Muscle layer of colon (tissue), 2 donors: Measurements from ENCODE around the gene TENM4.

Source experiments
- H3K27ac ChIP-seq: one replicate; pipeline ENCODE4 v1.7.0; 2013; ENCODE audit warnings: low read depth, mild to moderate bottlenecking, low read length, moderate library complexity
- H3K27me3 ChIP-seq, 2 donors: one replicate each; pipeline ENCODE4 v1.7.0; 2013; ENCODE audit warnings: low read length in 2 of 2, mild to moderate bottlenecking in 2 of 2; ENCODE audit not compliant: insufficient read depth in 2 of 2, control insufficient read depth in 1 of 2
- H3K36me3 ChIP-seq: one replicate; pipeline ENCODE4 v1.7.0; 2013; ENCODE audit warnings: mild to moderate bottlenecking, low read length; ENCODE audit not compliant: insufficient read depth
- H3K4me1 ChIP-seq: one replicate; pipeline ENCODE4 v1.7.0; 2013; ENCODE audit warnings: mild to moderate bottlenecking, low read length; ENCODE audit not compliant: insufficient read depth
- H3K4me3 ChIP-seq, 2 donors: one replicate each; pipeline ENCODE4 v1.7.0; 2013; ENCODE audit warnings: low read length in 2 of 2, low read depth in 1 of 2, mild to moderate bottlenecking in 1 of 2, moderate library complexity in 1 of 2
- H3K9ac ChIP-seq: one replicate; pipeline ENCODE4 v1.7.0; 2013; ENCODE audit warnings: low read length
- H3K9me3 ChIP-seq: one replicate; pipeline ENCODE4 v1.7.0; 2013; ENCODE audit warnings: mild to moderate bottlenecking, low read length
- donor health status: abdominal sarcoma.
- donor health status: Adenocarcinoma of cecum.

Gene TENM4

DNA sequence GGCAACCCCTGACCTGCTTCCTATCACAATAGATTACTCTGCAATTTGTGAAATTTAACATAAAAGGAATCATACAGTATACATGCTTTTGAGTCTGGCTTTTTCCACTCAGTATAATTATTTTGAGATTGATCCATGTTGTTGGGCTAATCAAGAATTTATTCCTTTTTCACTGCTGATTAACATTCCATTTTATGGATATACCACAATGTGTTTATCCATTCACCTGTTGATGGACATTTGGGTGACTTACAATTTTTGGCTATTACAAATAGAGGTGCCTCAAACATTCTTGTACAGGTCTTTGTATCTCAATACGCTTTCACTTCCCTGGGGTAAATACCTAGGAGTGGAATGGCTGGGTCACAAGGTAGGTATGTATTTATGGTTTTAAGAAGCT is 24.9 kb downstream of the TENM4 start:
- no peak overlapping the region for H3K9ac ChIP-seq
- H3K4me1 ChIP-seq, result peaks cover 19% of the 10 kb centered on the region

GRCh38 chr11:79415411-79415810 is 25.4 kb downstream of the TENM4 start:
- Histone ChIP-seq H3K36me3 (no peaks in the 10 kb centered on the region), H3K27me3 (no peaks in the 10 kb centered on the region), H3K27ac (no peak overlapping the region)

More for the DNA sequence above, 24.9 kb downstream of the TENM4 start:
- no peaks in the 10 kb centered on the region for H3K9me3 ChIP-seq
- no peaks in the 10 kb centered on the region for H3K36me3 ChIP-seq
- no peaks in the 10 kb centered on the region for H3K27me3 ChIP-seq
- H3K4me3 ChIP-seq, result no peak overlapping the region
- no peak overlapping the region for H3K27ac ChIP-seq

DNA sequence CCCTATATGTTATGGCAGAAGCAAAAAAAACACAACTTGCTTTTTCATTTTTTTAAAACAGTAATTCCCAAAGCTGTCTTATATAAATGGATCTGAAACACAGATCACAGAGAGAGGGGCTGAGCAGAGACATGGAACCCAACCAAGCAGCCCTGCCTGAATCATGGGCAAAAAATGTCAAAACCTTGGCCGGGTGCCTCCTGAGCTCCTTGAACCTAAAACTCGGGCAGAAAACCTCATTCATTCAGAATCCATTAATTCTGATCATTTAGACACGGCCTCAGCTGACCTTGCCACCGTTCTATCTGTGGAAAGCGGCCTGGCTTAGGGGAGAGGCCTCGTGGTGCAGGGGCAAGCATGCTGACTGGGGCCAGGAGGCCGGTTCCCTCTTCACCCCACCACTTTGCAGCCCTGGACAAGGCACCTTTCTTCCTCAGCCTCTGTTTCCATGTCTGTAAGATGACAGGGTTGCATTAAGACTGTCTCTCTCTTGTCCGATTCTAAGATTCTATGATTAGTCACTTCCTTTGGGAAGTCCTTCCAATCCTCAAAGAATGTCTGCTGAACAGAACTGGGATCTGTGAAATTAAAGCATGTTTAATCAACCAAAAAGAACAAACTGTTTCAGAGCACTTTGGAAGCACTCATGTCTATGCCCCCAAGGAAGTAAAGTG is 26.0 kb downstream of the TENM4 start:
- Histone ChIP-seq H3K4me1 (peaks cover 19% of the 10 kb centered on the region), H3K9ac (no peak overlapping the region), H3K4me3 (no peak overlapping the region)

More at GRCh38 chr11:79415411-79415810, 25.4 kb downstream of the TENM4 start:
- Histone ChIP-seq H3K9me3 (no peaks in the 10 kb centered on the region), H3K9ac (no peak overlapping the region), H3K4me1 (peaks cover 19% of the 10 kb centered on the region), H3K4me3 (no peak overlapping the region)

GRCh38 chr11:79414041-79414440 is 26.8 kb downstream of the TENM4 start:
- H3K9me3 ChIP-seq, result no peaks in the 10 kb centered on the region
- no peak overlapping the region for H3K27ac ChIP-seq
- peaks cover 19% of the 10 kb centered on the region for H3K4me1 ChIP-seq
- no peaks in the 10 kb centered on the region for H3K27me3 ChIP-seq
- no peaks in the 10 kb centered on the region for H3K36me3 ChIP-seq
- no peak overlapping the region for H3K4me3 ChIP-seq
- H3K9ac ChIP-seq, result no peak overlapping the region

More for the DNA sequence above, 26.0 kb downstream of the TENM4 start:
- H3K27me3 ChIP-seq, result no peaks in the 10 kb centered on the region
- no peak overlapping the region for H3K27ac ChIP-seq
- no peaks in the 10 kb centered on the region for H3K36me3 ChIP-seq
- H3K9me3 ChIP-seq, result no peaks in the 10 kb centered on the region

DNA sequence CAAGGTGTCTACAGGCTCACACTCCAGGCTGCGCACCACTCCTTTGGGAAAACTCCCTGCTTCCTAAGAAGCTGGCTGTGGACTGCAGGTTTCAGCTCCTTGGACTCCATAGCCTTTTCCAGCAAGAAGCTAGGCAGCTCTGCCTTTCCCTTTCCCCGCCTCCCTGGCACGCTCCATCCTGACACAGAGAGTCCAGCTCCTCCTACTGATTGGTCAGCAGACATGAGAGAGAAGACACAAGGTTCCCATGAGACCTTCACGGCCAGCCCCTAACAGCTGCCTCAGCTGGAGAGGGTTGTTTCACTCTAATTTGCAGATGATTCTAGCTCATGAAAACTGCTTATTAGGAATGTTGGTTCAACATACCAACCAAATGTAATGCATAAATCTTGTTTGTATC is 27.6 kb downstream of the TENM4 start:
- H3K9ac ChIP-seq, result no peak overlapping the region
- H3K36me3 ChIP-seq, result no peaks in the 10 kb centered on the region
- H3K27me3 ChIP-seq, result no peaks in the 10 kb centered on the region
- H3K4me3 ChIP-seq, result no peak overlapping the region
- peak overlapping the region; percentile 32 for H3K27ac ChIP-seq
- H3K4me1 ChIP-seq, result peaks cover 19% of the 10 kb centered on the region
- H3K9me3 ChIP-seq, result no peaks in the 10 kb centered on the region

GRCh38 chr11:79412761-79413160 is 28.1 kb downstream of the TENM4 start:
- Histone ChIP-seq H3K4me1 (peaks cover 19% of the 10 kb centered on the region), H3K9me3 (no peaks in the 10 kb centered on the region), H3K9ac (no peak overlapping the region), H3K27me3 (no peaks in the 10 kb centered on the region), H3K36me3 (no peaks in the 10 kb centered on the region), H3K27ac (no peak overlapping the region), H3K4me3 (no peak overlapping the region)

DNA sequence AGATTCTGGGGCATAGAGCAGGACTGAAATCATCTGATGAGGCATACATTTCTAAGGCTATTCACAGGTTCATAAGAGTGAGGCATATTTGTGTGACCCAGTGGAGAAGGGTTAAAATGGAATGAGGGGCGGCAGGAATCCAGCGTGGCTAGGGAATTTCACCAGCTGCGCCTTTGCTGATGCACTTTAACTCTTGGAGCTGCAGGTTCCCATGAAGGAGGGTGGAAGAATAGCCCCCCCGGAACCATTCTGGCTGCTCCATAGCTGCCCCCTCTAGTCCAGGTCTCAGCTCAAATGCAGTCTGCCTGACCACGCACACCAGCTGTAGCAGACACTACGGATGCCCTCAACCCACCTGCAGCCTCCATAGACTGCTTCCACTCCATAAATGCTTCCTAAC is 31.5 kb downstream of the TENM4 start:
- Histone ChIP-seq H3K27me3 (no peaks in the 10 kb centered on the region), H3K36me3 (no peaks in the 10 kb centered on the region), H3K4me1 (peaks cover 18% of the 10 kb centered on the region), H3K9me3 (no peaks in the 10 kb centered on the region), H3K9ac (no peak overlapping the region), H3K27ac (no peak overlapping the region), H3K4me3 (no peak overlapping the region)

DNA sequence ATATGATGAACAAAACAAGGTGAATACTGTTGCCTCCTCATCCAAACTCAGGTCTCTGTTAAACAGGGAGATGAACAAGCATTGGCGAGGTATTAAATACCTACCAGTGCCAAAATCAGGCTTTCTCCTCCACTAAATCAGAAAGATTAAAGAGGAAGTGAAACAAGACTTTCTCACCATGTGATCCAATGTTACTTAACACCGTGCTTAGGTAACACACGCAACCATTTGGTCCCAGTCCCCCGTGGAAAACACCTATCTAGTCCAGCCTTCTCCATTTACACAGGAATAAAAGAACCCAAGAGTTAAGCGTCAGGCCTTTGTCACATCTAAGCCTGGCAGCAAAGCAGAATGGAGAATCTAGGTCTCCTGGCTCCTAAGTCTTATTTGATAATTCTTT is 34.5 kb downstream of the TENM4 start:
- H3K4me1 ChIP-seq, result no peaks in the 10 kb centered on the region
- no peak overlapping the region for H3K27ac ChIP-seq
- H3K9me3 ChIP-seq, result no peaks in the 10 kb centered on the region
- no peak overlapping the region for H3K9ac ChIP-seq
- no peaks in the 10 kb centered on the region for H3K27me3 ChIP-seq
- H3K4me3 ChIP-seq, result no peak overlapping the region
- no peaks in the 10 kb centered on the region for H3K36me3 ChIP-seq

DNA sequence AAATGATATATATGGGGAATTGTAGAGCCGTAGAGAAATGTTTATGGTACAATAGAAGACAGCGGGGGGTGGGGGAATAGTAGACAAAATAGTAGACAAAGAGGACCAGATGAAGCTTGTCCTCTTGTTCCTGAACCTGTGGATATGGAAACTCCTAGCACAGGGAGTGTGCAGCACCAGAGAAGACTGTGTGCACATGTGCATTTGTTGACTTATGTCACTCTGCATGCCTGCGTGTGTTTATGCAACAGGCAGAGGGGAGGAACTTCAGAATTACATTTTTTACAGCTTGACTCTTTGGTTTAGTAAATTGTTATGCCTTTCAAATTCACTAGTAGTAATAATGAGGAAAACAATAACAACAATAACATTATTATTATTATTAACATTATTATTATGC is 36.0 kb downstream of the TENM4 start:
- Histone ChIP-seq H3K27me3 (no peaks in the 10 kb centered on the region), H3K4me1 (no peaks in the 10 kb centered on the region), H3K4me3 (no peak overlapping the region), H3K9me3 (no peaks in the 10 kb centered on the region), H3K36me3 (no peaks in the 10 kb centered on the region), H3K9ac (no peak overlapping the region), H3K27ac (no peak overlapping the region)

DNA sequence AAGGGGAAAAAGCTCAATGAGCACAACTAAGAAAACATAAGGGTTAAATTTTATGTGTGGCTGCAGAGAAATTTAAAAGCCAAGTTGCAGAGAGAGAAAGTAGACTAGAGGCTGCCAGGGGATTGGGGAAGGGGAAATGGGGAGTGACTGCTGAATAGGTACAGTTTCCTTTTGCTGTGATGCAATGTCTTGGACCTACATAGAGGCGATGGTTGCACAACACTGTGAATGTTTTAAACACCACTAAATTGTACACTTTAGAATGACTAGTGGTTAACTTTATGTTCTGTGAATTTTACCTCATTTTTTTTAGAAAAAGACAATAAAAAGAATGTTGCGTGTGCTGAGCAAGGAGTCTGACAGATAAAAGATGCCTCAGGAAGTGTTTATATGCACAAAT is 36.5 kb downstream of the TENM4 start:
- Histone ChIP-seq H3K4me3 (no peak overlapping the region), H3K4me1 (no peaks in the 10 kb centered on the region), H3K9ac (no peak overlapping the region), H3K36me3 (no peaks in the 10 kb centered on the region), H3K27ac (no peak overlapping the region), H3K27me3 (no peaks in the 10 kb centered on the region), H3K9me3 (no peaks in the 10 kb centered on the region)

GRCh38 chr11:79403839-79404238 is 37.0 kb downstream of the TENM4 start:
- H3K9me3 ChIP-seq, result no peaks in the 10 kb centered on the region
- H3K27ac ChIP-seq, result no peak overlapping the region
- H3K36me3 ChIP-seq, result no peaks in the 10 kb centered on the region
- no peaks in the 10 kb centered on the region for H3K4me1 ChIP-seq
- H3K27me3 ChIP-seq, result no peaks in the 10 kb centered on the region
- no peak overlapping the region for H3K4me3 ChIP-seq
- H3K9ac ChIP-seq, result no peak overlapping the region

DNA sequence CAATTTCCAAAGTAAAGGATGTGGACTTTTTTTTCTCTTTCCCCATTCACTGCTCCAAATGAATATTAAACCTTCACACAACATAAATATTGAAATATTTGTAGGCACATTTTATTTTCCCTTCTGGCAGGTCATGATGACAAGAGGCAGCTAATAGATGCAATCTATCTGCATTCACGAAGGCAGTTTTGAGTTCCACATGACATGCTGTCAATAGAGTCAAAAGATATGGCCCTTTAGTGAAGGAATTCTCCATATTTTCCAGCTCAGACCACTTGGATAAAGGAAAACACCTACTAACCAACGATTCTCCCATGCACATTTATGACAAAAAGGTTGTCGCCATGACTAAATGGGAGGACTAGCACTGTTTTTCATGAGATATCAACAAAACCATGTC is 37.9 kb downstream of the TENM4 start:
- Histone ChIP-seq H3K4me3 (no peak overlapping the region), H3K9me3 (no peaks in the 10 kb centered on the region), H3K4me1 (no peaks in the 10 kb centered on the region), H3K27me3 (no peaks in the 10 kb centered on the region), H3K27ac (no peak overlapping the region), H3K36me3 (no peaks in the 10 kb centered on the region), H3K9ac (no peak overlapping the region)
